Mesothelial cell of epicardium (in vitro differentiated cells): ENCODE measurements around the gene ANK2. TPM values are rescaled to one million over a fixed set of nuclear protein-coding genes. Genes with fewer than 3 reads are reported as not detected.

Experiments
- DNase-seq, 2 experiments: peaks; one replicate each; pipeline ENCODE4 v3.0.0; 2021; ENCODE audit warnings: low spot score in 2 of 2; ENCODE audit not compliant: unreplicated experiment in 2 of 2
- H3K27ac Mint-ChIP-seq: 2 replicates; pipeline ENCODE4 v1.8.0; 2021; ENCODE audit warnings: mixed read lengths
- H3K27me3 Mint-ChIP-seq: 2 replicates; pipeline ENCODE4 v1.8.0; 2021; ENCODE audit warnings: low read depth, mixed read lengths
- H3K36me3 Mint-ChIP-seq: 2 replicates; pipeline ENCODE4 v1.8.0; 2021; ENCODE audit warnings: mixed read lengths
- H3K4me1 Mint-ChIP-seq: 2 replicates; pipeline ENCODE4 v1.8.0; 2021; ENCODE audit warnings: mixed read lengths
- H3K4me3 Mint-ChIP-seq: 2 replicates; pipeline ENCODE4 v1.8.0; 2021; ENCODE audit warnings: mild to moderate bottlenecking, moderate library complexity, mixed read lengths
- H3K9me3 Mint-ChIP-seq: 2 replicates; pipeline ENCODE4 v1.8.0; 2021; ENCODE audit warnings: mixed read lengths
- CTCF ChIP-seq: fragments of 200-600 bp; sonication (generic); IDR thresholded peaks from one replicate; pipeline ENCODE4 v1.5.0; 2021; ENCODE audit warnings: antibody characterized with exemption; ENCODE audit not compliant: unreplicated experiment
- total RNA-seq: library from RNA; stranded (reverse); gene quantifications from 3 replicates; pipeline ENCODE4 v1.2.1, GENCODE V29; 2021

The ANK2 gene
- total RNA-seq, 1 donor from 2014 or later: 9.2 TPM

DNA sequence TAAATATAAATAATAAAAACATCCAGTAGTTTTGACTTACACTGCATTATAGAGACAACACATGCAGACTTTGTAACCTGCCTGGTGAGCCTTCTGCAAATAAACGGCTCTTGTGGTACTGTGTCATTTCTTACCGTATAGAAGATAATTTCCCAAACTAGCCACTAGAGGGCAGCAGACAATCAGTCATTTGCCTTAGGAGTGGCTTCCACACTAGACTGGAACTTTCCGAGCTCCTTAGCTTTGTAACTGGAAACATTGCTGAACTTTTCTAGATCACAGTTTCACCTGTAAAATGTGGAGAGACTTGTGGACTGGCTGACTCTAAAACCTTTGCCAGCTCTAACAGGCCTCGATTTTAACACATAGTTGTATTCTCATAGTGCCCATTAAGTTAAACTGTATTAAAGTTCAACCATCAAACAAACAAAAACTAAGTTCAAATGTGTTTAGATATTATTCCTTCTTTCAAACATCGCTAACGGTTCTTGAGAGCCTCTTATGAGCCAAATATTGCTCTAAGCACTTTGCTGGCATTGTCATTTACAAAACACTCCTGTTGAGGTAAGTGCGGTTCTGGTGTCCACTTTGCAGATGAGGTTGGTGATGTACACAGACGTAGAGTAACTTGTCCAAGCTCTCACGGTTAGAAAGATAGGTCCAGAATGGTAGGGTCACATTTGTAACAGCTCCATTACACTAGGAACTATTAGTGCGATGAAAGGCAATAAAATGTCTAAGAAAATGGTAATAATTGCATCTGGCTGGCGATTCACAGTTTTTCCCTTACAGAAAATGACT lies 345.5 kb downstream of the ANK2 start:
- peaks cover 2% of the 10 kb centered on the region for H3K9me3 Mint-ChIP-seq
- no peaks in the 10 kb centered on the region for H3K36me3 Mint-ChIP-seq
- no peaks in the 10 kb centered on the region for H3K27me3 Mint-ChIP-seq
- peak in 1 of 2 experiments; percentile 53 for DNase-seq
- H3K27ac Mint-ChIP-seq: no peak overlapping the region
- no peaks in the 10 kb centered on the region for H3K4me1 Mint-ChIP-seq
- TF ChIP-seq CTCF: peak; percentile 96
- H3K4me3 Mint-ChIP-seq: no peak overlapping the region

DNA sequence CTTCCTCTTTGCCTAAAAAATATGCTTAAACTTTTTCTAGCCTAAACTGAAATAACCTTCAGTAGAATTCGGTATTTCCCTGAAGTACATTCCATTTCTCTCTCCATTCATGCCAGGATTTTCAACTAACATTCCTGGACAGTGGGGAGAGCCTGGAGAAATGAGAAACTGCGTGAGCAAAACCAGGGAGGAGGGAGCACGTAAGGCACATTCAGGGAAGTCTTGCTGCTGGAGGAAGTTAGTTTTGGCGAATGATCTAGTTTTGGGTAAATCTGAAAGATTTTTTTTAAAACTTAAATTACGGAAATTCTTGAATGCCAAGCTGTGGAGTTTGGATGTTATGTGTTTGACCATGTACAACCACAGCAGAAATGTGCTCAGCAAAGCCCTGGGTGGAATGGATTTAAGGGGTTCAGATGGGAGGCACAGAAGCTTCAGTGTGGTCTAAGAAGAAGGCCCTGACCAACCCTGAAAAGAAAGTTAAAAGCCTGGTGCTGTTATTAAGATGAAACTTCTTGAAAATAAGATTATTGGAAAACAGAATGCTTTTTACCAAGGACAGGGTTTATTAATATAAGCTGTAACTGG lies 347.8 kb downstream of the ANK2 start:
- H3K4me1 Mint-ChIP-seq: no peaks in the 10 kb centered on the region
- no peaks in the 10 kb centered on the region for H3K27me3 Mint-ChIP-seq
- no peaks in the 10 kb centered on the region for H3K36me3 Mint-ChIP-seq
- H3K9me3 Mint-ChIP-seq: peaks cover 7% of the 10 kb centered on the region
- no peak for TF ChIP-seq CTCF
- no peak for DNase-seq
- H3K27ac Mint-ChIP-seq: no peak overlapping the region
- H3K4me3 Mint-ChIP-seq: no peak overlapping the region

DNA sequence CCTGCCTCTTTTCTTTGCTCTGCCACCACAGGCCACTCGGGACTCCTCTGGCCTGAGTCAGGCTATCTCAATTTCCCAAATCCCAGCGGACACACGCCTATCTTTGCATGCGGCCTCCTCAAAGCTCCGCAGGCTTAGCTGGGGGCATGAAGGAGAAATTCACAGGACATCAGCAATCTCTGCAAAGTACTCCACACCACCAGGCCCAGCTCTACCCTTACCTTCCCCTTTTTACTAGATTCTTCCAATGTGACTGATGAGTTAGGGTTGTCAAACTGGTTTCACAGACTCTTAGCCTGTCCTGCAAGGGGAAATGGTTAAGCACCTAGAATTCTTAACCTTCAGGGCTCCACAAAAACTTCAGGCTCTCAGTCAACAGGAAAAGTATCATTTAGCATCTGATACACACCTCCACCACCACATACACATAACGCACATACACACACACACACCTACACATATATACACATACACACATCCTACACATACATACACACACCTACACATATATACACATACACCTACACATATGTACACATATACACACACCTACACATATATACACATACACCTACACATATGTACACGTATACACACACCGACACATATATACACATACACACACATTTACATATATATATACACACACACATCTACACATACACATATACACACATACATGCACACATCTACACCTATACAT lies 349.1 kb downstream of the ANK2 start:
- H3K4me1 Mint-ChIP-seq: no peaks in the 10 kb centered on the region
- no peaks in the 10 kb centered on the region for H3K27me3 Mint-ChIP-seq
- peaks cover 7% of the 10 kb centered on the region for H3K9me3 Mint-ChIP-seq
- H3K4me3 Mint-ChIP-seq: no peak overlapping the region
- no peak for DNase-seq
- no peaks in the 10 kb centered on the region for H3K36me3 Mint-ChIP-seq
- H3K27ac Mint-ChIP-seq: no peak overlapping the region
- no peak for TF ChIP-seq CTCF

DNA sequence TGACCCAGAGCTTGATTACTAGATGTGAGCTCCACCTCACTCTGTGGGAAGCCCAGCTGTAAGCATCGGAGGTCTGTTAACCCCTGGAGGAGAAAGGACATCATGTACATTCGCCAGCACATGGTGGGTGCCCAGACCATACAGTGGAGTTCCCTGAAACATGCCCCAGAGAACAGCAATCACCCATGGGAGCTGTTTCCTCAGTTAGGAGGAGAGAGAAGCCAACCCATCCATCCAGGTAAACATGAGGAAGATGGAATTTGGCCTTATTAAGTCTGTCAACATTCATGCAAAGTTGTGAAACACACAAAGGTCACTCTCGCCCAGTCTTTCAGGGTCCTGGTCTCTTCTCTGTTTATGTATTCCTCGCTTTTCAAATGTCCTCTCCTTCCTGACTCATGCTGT lies 354.7 kb downstream of the ANK2 start:
- Mint-ChIP-seq H3K4me1 (no peaks in the 10 kb centered on the region), H3K27ac (no peak overlapping the region), H3K36me3 (no peaks in the 10 kb centered on the region), H3K9me3 (peaks cover 7% of the 10 kb centered on the region), H3K27me3 (no peaks in the 10 kb centered on the region), H3K4me3 (no peak overlapping the region)
- no peak for DNase-seq
- no peak for TF ChIP-seq CTCF

GRCh38 chr4:113404841-113405240 lies 355.4 kb downstream of the ANK2 start:
- Mint-ChIP-seq H3K27me3 (no peaks in the 10 kb centered on the region), H3K27ac (no peak overlapping the region), H3K36me3 (no peaks in the 10 kb centered on the region), H3K4me1 (no peaks in the 10 kb centered on the region), H3K4me3 (no peak overlapping the region), H3K9me3 (peaks cover 7% of the 10 kb centered on the region)
- no peak for DNase-seq
- TF ChIP-seq CTCF: no peak
